ENCODE data around the gene PRELID3B. TPM values are rescaled to one million over a fixed set of nuclear protein-coding genes. Genes with fewer than 3 reads are reported as not detected.
A peak's percentile ranks its signal among the peaks of the same experiment; 100 is the strongest.

Gene PRELID3B
- total and polyA plus RNA-seq, 2 of the 13 experiments (the other 11 are each of a cell fraction or from before 2014, with no cell fraction given): 23.3 to 42.6 TPM

GRCh38 chr20:59010995-59011873, 31.4 kb downstream of the PRELID3B start (continued):
- no peak for TF ChIP-seq CREM (IDR thresholded peaks at IDR 0.05)
- TF ChIP-seq CREM (CRISPR knock-in tag; IDR thresholded peaks at IDR 0.05): no peak
- no peak for TF ChIP-seq ZNF367 (CRISPR knock-in tag; IDR thresholded peaks at IDR 0.05; ENCODE audit: borderline replicate concordance)
- no peak for TF ChIP-seq NFKBIZ (CRISPR knock-in tag; IDR thresholded peaks at IDR 0.05)
- no peak for TF ChIP-seq ZNF3 (CRISPR knock-in tag; IDR thresholded peaks at IDR 0.05)
- no peak for TF ChIP-seq ISL2 (CRISPR knock-in tag; IDR thresholded peaks at IDR 0.05)
- TF ChIP-seq TBP (CRISPR knock-in tag; IDR thresholded peaks at IDR 0.05): no peak
- TF ChIP-seq ATM (IDR thresholded peaks at IDR 0.05; ENCODE audit: borderline replicate concordance): no peak
- TF ChIP-seq PRMT3 (CRISPR knock-in tag; IDR thresholded peaks at IDR 0.05; ENCODE audit: borderline replicate concordance, low read depth): no peak
- no peak for TF ChIP-seq AHDC1 (CRISPR knock-in tag; IDR thresholded peaks at IDR 0.05; ENCODE audit: borderline replicate concordance)
- no peak for TF ChIP-seq TRIM22 (IDR thresholded peaks at IDR 0.05)
- TF ChIP-seq ZKSCAN1 (IDR thresholded peaks at IDR 0.05; ENCODE audit: low read length): no peak
- TF ChIP-seq ZNF382 (CRISPR knock-in tag; IDR thresholded peaks at IDR 0.05; ENCODE audit: borderline replicate concordance): no peak
- peak; percentile 52; the same call in 1 of the 2 replicates for TF ChIP-seq ZNF44 (CRISPR knock-in tag; IDR thresholded peaks at IDR 0.05)
- TF ChIP-seq GFI1 (CRISPR knock-in tag; IDR thresholded peaks at IDR 0.05; ENCODE audit: borderline replicate concordance): no peak
- no peak for TF ChIP-seq POLR2AphosphoS2 (IDR thresholded peaks at IDR 0.05; ENCODE audit: low read depth, low read length)
- no peak for TF ChIP-seq ZNF224 (CRISPR knock-in tag; IDR thresholded peaks at IDR 0.05)
- no peak for TF ChIP-seq TRAFD1 (CRISPR knock-in tag; IDR thresholded peaks at IDR 0.05; ENCODE audit: borderline replicate concordance)
- no peak for TF ChIP-seq ZBTB1 (CRISPR knock-in tag; IDR thresholded peaks at IDR 0.05; ENCODE audit: borderline replicate concordance)
- no peak for TF ChIP-seq MNT (IDR thresholded peaks at IDR 0.05)
- TF ChIP-seq MLLT10 (CRISPR knock-in tag; IDR thresholded peaks at IDR 0.05): no peak

All from HepG2 (cell line).